HG03571 (cell line): ENCODE results near the gene PRPF6.

Experiments
- ATAC-seq: cut with Tn5 transposase; IDR thresholded peaks from one replicate; pipeline ENCODE4 v1.9.1; 2021; ENCODE audit not compliant: unreplicated experiment

Gene PRPF6

DNA sequence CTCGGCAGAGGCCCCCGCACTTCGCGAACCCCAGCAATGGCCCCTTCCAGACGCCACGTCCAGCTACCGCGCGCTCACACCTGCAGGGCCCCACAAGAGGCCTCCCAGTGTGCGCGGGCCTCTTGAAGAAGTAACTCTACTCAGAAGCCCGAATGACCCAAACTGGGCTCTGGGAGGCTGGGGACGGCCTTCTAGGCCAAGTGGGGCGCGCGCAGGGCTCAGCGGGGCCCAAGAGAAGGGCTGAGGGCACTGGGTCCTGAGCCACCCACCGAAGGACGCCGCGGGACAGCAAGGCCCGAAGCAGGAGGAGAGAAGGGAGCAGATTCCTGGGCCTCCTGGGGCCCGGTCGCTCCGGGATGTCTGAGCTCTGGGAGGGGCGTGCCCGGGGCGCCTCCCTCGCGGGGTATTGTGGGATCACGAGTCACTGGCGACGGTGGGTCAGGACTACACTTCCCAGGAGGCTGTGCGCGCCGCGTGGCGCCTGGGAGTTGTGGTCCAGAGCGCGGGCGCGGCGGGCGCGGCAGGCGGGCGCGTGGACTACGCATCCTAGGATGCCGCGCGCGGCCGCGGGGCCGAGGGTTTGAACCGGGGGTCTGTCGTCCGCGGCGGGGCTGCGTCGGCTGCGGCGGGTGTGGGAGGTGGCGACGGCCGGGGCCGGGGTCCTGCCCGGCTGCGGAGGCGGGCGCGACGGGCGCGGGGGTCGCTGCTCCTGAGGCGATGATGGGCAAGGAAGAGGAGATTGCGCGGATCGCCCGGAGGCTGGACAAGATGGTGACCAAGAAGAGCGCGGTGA, 81.9 kb downstream of the PRPF6 start, which contains the start of gene TCEA2:
Gene TCEA2, plus strand, starts transcription at position 603 of the 793 bp plus-strand sequence. Its CDS starts 115 bp downstream, at position 718.
- ATAC-seq = peak; percentile 59

DNA sequence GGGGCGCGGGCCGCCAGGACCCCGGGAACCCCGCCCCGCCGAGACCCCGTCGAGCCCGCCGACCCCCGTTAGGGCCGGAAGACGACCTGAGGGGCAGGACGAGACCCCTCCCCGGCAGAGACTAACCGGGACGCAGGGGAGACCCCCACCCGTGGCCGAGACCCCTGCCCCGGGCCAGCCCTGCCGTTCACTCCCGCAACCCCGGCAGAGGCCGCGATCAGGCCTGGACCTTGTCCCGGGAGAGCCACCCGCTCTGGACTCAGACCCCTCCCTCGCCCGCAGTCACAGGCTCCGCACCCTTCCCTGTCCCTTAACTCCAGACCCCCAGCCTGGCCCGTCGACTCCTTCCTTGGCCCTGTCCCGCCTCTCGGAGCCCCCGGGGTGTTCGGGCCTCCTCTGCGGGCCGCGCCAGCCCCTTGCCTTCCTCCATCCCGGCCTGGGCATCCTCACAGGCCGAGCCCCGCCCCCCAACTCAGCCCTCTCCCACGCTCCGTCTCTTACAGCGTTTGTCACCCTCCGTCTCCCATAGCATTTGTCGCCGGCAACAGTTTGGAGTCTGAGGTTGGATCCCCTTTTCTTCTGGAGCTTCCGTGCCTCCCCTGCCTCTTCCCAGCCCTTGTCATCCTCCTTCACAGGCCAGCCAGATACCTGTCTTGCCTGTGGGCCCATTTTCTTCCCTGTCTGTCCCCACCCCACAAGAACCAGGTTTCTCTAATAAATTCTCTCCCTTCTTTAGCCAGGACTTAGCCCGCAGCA, 82.6 kb downstream of the PRPF6 start:
- no peak for ATAC-seq

DNA sequence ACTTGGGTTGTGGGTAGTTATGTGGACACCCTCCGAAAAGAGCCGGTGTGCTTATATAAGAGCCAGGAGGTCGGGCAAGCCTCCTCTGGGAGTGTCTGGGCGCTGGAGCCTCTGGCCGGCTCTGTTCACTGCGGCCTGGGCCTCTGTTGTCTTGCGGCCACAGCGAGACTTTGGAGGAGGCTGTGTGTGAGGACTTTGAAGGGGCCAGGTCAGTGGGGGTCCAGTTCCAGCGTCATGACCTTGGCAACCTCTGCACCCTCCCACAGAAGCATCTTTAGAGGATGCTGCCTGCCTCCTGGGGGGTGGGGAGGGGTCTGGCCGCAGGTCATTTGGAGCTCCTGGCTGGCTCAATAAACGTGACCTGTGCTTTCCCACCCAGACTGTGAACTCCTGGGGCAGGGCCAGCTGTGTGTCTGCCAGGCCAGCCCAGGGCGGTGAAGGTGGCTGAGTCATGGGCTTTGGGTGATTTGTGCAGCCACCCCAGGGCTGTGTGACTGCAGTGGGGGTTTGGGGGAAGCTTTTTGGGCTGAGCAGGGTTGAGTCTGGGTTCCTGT, 83.3 kb downstream of the PRPF6 start:
- no peak for ATAC-seq

GRCh38 chr20:64065062-64065973, 84.4 kb downstream of the PRPF6 start:
- ATAC-seq = no peak

DNA sequence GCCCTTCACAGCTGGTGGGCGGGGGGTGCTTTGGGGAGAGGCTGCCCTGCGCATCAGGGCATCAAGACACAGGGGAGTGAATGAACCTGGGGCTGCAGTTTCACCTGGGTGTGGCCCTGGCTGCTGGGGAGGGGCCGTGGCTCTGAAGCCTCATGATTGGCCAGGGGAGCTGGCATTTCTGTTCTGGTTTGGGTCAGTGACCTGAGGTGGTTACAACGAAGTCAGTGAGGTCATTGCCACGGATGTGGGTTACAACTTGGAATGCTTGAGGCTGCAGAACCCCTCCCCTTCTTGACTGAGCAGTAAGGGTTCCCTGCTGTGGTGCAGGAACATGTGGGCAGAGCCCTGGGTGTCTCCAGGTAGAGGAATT, 85.0 kb downstream of the PRPF6 start:
- no peak for ATAC-seq

DNA sequence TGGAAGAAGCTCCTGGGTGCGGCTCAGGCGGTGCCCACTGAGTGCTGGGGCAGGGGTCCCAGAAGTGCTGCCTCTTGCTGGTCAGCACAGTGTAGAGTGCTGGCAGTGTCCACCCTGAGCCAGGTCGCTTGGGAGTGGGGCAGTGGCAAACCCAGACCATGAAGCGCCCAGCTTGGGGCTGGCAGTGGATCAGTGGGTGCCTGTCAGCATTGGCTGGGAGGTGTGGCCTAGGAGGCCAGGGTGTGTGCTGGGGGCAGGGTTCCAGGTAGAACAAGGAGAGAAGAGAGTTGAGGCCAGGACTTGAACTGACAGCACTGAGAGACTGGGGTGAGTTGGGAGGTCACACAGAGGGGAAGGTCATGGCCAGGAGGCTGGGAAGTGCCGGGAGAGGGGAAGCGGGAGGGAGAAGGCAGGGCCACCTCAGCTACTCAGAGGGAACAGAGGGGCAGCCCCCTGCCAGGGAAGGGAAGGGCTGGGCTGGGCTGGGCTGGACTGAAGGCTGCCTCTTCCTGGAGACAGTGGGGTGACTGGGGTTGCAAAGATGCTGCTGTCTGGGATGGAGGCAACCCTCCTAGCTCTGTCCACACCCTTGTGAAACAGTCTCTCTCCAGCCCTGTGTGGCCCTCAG, 86.2 kb downstream of the PRPF6 start:
- ATAC-seq = no peak

DNA sequence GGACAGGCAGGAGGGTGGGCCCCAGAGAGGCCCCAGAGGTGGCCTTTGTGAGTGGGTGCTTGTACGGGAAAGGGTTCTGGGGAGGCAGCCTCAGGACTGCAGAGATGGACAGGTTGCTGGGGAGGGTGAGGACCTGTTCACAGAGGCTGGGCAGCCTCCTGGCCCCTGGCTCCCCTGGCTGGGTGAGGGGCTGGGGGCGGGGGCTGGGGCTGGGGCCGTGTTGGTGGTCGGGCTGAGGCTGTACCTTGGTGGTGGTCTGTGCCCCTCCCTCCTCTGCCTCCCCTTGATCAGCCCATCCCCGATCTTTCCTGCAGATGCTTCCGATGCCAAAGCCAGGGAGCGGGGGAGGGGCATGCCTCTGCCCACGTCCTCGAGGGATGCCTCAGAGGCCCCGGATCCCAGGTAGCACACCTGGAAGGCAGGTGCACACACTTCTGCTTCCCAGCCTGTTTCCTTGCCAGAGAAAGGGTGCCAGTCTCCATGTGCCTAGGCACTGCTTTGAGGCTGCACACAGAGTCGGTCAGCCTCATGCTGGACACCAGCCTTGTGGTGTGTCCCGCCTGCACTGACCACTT, 86.9 kb downstream of the PRPF6 start:
- no peak for ATAC-seq

GRCh38 chr20:64068386-64069208, 87.7 kb downstream of the PRPF6 start:
- no peak for ATAC-seq

DNA sequence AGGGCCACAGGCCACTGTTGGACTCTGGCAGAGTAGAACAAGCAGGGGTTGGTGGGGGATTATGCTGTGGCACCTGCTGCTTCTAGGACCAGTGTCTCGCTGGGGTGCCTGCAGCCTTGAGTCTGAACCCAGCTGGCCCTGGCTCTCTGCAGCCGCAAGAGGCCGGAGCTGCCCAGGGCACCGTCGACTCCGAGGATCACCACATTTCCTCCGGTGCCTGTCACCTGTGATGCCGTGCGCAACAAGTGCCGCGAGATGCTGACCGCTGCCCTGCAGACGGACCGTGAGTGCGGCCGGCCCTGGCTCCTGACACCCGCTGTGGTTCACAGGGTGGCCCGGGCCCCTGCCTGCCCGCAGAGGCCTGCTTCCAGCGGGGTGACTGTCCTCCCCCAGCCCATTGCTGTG, 88.3 kb downstream of the PRPF6 start:
- no peak for ATAC-seq

- ATAC-seq = no peak
Observed at GRCh38 chr20:64069614-64070243, 88.8 kb downstream of the PRPF6 start.

GRCh38 chr20:64070244-64070993, 89.5 kb downstream of the PRPF6 start:
- no peak for ATAC-seq

GRCh38 chr20:64071341-64072332, 90.7 kb downstream of the PRPF6 start:
- ATAC-seq = no peak

GRCh38 chr20:64072498-64073063, 91.6 kb downstream of the PRPF6 start:
- ATAC-seq = no peak

DNA sequence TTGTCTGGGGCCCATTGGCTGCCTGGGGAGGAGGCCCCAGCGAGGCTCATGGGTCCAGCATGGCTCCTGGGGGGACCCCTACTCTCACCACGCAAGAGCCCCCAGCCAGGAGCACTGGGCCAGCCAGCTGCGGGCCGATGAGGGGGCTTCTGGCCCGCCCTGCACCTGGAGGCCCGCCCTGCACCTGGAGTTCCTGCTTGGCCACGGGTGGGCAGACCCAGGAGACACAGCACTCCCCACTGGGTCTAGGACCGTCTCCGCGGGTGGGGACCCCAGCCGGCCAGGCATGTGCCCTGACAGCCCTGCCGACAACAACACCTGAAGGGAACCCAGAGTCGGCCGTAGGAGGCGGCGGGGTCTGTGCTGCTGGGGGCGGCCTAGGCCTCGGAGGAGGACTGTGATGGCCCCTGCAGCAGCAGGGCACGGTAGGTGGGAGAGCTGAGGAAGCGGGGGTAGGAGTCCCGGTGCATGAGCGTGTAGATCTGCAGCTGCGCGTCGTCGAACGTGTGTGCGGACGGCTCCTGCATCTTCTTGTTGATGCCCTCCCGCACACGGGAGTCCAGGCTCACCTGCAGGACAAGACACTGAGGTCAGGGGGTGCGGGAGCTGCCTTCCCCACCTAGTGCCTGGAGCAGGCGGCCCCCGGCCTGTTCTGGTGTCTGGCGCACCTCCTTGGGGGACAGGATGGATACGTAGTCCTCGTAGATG, 92.7 kb downstream of the PRPF6 start:
- no peak for ATAC-seq

GRCh38 chr20:64074184-64074789, 93.4 kb downstream of the PRPF6 start:
- ATAC-seq = no peak

- ATAC-seq = no peak
Observed at GRCh38 chr20:64074963-64075362, 94.0 kb downstream of the PRPF6 start.
